NCI-H2107 (cell line): Measurements from ENCODE around the gene SLC1A6.
"Not testable (repeated sequence)": the region's sequence is repeated elsewhere in the genome, so short reads cannot be mapped to it uniquely, and the experiment has no call there.

Experiments
- DNase-seq: peaks from one replicate; lab custom pipeline; 2025; lab: John Stamatoyannopoulos, UW

Gene SLC1A6

GRCh38 chr19:14957464-14957863, 22.2 kb downstream of the SLC1A6 start:
- DNase-seq: no peak

DNA sequence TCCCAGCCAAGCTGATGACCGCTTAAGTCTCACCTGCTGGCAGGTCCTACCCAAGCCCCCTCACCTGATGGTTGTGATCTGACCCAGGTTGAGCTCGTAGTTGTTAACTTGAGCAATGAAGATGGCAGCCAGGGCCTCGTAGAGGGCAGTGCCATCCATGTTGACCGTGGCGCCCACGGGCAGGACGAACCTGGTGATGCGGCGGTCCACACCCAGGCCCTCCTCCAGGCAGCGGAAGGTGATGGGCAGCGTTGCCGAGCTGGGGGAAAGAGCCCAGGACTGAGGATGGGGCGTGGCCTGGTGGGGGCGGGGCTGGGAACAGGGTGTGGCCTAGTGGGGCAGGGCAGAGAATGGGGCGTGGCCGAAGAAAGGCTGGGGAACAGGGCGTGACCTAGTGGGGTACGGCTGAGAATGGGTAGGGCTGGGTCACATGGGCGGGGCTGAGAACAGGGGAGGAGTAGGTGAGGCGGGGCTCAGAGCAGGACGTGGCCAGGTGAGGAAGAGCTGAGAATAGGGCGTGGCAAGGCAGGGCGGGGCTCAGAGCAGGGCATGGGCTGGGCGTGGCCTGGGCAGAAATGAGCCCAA, 25.5 kb downstream of the SLC1A6 start:
- DNase-seq: no peak

- DNase-seq: no peak
Measured at GRCh38 chr19:14952767-14953166, 26.9 kb downstream of the SLC1A6 start.

DNA sequence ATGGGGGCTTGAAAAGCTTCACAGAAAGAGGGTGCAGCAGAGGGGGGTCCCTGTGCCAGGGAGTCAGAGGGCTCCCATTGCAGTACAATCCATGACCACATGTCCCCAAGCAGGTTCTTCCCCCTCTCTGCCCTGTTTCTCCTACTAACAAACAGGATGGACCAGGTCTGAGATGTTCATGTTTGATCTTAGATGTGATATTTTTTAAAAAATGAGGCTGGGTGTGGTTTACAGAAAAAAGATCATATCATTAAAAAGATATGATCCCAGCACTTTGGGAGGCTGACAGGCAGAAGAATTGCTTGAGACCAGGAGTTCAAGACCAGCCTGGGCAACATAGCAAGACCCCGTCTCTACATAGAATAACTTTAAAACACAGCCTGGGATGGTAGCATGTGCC, 29.2 kb downstream of the SLC1A6 start:
- DNase-seq: no peak

DNA sequence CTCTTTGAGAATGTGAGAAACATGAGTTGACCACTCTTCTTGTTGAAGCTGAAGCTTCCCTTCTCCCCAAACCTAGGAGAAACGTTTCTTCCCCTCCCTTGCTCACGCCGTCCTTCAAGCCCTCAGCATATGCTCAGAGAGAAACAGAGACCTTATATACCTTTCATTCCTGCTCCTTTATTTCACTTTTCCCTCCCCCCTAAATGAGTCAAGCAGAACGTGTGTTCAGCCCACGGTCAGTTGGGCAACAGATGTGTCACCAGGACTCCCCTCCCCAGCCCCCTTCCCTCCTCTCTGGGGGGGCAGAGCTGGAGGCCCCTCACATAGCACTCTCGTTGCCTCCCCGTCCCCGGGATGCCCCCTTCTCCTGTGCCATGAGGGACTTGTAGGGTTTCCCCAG, 29.8 kb downstream of the SLC1A6 start:
- no peak for DNase-seq

DNA sequence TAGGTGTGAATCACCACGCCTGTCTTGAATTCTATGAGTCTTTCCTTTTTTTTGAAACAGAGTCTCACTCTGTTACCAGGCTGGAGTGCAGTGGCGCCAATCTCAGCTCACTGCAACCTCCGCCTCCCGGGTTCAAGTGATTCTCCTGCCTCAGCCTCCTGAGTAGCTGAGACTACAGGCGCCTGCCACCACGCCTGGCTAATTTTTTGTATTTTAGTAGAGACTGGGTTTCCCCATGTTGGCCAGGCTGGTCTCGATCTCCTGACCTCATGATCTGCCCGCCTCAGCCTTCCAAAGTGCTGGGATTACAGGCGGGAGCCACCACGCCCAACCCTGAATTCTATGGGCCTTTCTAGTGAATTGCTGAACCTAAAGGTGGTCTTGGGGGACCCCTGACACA, 30.3 kb downstream of the SLC1A6 start:
- not testable (repeated sequence) for DNase-seq

DNA sequence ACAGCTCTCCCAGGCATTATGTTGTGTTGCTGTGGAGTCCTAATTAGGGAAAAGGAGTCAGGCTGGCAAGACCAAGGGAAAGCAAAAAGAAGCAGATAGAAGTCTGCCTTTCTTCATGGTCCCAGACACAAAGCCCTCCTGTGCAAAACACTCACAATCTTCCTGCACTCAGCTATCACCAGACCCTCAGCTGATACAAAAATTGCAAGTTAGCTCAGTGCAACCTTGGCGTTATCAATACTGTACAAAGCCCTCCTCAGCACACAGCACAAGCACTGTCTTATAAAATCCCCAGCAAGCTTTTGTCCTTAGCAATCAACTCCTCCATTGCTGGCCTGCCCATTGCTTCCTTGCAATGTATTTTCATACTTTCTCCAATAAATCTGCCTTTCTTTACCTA, 35.2 kb downstream of the SLC1A6 start:
- DNase-seq: no peak

DNA sequence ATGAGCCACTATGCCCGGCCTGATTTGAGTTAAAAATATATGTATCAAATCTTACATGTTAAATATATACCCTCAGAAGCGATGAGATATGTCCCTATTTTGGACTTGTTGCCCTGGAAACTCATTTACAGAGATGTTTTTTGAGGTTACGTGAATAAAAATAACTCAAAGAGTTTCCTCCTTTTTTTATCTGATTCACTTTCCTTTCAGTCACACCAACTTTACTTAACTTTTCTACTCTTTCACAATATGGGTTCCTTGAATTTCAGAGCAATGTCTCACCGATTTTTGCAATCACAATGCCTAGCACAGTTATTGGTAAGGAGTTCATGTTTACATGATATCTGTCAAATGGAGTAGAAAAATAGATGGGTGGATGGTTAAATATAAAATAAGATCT, 36.1 kb downstream of the SLC1A6 start:
- no peak for DNase-seq

DNA sequence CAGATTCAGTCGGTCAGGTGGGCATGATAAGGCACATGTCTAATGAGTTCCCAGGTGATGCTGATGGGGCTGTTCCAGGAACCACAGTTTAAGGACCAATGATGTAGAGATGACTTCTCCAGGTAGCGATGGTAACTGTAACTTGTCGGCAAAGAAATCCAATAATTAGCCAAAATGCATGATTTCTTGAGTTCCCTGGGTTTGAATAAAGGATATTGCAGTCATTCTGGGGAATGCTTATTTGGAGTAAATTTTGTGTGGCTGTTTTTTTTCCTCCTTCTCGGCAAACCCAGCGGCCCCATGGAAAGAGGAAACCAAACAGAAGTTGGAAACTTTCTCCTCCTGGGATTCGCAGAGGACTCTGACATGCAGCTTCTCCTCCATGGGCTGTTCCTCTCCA, 38.5 kb downstream of the SLC1A6 start, which contains the start of gene OR7C2:
Gene OR7C2, plus strand, starts transcription at position 301 of the 400 bp plus-strand sequence. Its CDS starts 0 bp downstream, at position 301.
- DNase-seq: no peak

DNA sequence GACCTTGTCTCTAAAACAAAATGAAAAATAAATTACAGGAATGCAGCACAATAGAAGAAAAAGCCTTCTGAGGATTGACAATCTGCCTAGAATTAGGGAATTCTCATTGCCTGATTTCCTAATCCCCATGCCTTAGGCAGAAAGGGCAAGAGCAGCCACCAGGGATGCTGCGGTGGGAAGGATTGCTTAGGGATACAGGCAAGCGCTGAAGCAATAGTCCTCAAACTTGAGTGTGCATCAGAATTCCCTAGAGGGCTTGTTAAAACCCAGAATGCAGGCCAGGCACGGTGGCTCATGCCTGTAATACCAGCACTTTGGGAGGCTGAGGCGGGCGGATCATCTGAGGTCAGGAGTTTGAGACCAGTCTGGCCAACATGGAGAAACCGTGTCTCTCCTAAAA, 39.4 kb downstream of the SLC1A6 start:
- no peak for DNase-seq

- DNase-seq: no peak
Measured at GRCh38 chr19:14933506-14933905, 46.2 kb downstream of the SLC1A6 start.

DNA sequence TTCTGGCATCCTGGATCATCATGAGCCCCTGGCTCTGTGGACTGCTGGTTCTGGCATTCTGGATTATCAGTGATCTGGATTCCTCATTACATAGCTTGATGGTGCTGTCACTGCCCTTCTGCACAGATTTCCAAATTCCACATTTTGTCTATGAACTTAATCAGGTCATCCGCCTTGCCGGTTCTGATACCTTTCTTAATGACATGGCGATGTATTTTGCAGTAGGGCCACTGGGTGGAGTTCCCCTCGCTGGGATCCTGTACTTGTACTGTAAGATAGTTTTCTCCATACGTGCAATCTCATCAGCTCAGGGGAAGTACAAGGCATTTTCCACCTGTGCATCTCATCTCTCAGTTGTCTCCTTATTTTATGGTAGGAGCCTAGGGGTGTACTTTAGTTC, 62.8 kb downstream of the SLC1A6 start:
- DNase-seq: no peak

DNA sequence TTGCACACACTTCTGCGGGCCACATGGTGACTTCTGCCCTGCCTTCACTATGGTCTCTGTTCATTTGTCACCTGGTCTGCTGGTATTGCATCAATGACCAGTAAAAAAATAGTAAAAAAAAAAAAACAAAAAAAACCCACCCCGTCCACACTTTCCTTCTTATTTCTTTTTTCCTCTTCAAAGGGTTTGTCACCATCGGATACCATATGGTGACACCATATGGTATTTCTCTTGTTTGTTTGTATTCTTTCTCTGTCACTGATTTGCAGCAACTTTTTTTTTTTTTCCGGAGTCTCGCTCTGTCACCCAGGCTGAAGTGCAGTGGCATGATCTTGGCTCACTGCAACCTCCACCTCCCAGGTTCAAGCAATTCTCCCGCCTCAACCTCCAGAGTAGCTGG, 64.5 kb downstream of the SLC1A6 start:
- DNase-seq: no peak

- DNase-seq: no peak
Measured at GRCh38 chr19:14906711-14907110, 73.0 kb downstream of the SLC1A6 start.

GRCh38 chr19:14901675-14902260, 77.9 kb downstream of the SLC1A6 start:
- no peak for DNase-seq
